ENCODE measurements around the gene PLCB1.

PLCB1 gene

DNA sequence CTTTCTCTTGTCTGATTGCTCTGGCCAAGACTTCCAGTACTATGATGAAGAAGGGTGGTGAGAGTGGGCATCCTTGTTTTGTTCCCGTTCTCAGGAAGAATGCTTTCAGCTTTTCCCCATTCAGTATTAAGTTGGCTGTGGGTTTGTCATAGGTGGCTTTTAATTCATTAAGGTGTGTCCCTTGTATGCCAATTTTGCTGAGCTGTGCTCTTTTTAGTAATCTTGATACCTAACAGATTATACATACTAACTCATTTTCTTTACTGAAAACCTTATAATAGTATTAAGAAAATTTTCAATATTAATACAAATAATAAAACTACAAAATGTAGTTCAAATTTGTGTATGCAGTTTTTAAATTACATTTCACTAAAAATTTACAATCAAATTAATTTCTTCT, 557.3 kb downstream of the PLCB1 start:
- DNase-seq = no peak

GRCh38 chr20:8690074-8690473, 558.0 kb downstream of the PLCB1 start:
- no peak for DNase-seq

DNA sequence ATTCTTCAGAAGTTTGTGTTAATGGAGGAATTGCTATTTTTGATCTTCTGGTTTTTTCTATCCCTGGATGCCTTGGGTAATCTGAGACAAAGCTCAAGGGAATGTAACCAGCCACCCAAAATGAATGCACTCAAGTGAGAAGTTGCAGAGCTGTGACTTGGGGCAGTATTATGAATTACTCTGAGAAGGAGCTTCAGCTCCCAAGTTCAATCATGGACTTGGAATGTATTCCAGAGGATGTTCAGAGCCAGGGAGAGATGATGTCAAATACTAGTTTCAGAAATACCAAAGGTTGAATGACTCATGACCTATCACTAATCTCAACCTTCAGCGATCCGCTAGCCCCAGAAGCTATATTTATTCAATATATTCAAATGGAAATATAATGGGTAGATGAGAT, 561.6 kb downstream of the PLCB1 start:
- no peak for DNase-seq

DNA sequence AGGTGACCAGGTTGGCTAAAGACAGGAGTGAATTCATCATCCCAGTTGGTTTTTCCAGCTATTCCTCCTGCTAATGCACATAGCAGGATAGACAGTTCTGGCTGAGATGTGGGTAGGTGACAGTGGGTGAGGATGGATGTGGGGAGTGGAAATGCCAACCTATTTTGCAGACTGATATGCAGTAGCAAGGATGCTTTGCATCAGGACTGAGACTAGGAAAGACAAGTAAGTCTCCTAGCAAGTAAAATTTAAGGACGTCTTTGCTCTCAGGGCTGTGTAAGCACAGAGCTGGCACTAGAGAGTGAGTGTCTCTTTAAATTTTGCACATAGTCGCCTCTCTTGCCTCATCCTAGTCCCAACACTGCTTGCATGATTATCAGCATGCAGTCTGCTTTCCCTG, 568.7 kb downstream of the PLCB1 start:
- DNase-seq = no peak

DNA sequence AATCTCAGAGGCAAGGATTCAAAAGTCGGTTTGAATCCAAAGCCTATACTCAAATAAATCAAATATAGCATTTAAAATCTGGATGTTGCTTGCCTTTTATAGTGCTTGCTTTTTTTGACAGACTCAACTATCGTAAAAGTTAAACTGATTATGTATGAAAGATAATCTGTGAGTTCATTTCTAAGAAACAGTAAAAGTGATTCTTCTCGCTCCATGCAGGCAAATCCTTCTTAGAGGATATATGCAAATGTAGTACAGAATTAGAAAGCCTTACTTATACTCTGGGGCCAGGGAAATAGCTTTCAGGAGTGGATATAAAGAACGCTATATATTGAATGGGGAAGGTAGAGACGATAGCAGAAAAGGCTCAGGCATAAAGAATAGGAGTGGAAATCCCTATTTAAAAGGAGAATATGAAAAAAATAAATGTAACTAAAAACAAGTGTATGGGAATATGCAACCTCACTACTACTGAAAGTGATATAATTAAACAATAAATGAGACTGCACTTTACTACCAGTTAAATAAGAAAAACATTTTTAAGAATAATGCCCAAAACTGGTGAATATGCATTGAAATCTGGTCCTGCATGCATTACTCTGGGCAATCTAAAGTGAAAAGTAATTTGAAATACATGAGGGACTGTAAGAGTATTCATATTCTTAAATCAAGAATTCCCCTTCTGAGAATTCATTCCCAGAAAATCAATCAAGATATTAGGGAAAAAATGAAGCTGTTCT, 575.1 kb downstream of the PLCB1 start:
- no peak for DNase-seq

- no peak for DNase-seq
These were observed 577.6 kb downstream of the PLCB1 start for GRCh38 chr20:8709627-8710026.

DNA sequence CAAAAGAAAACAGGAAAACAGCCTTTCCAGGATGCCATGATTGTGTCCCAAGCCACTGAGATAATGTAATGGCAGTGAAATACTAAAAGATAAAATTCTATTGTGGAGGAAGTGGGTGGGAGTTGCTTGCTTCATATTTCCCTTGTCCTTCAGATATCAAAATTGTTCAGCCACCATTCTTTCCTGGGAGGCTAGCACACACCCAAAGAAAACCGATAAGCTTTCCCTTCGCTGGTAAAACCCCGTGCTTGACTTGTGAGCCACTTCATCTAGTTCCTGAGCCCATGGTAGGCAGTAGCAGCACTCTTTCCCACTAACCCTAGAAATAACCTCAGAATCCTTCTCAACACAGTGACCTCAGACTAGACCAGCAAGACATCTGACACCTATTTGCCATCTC, 579.4 kb downstream of the PLCB1 start:
- DNase-seq = no peak

DNA sequence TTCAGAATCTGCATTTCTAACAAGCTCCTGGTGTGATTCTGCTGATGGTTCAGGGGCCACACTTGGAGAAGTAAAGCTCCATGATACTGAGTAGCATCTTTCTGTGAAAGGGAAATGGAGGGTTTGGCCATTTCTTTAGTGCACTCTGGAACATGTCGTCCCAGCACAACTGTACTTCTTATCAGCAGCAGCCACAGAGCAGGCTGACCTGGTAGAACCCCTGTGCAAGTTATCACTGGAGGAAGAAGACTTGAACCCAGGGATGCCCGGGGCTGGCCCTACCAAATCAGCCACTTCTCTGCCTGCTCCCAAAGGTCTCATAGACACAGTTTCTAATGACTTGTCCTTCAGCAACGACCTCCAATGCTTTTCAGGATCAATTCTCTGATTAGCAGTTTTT, 582.1 kb downstream of the PLCB1 start:
- DNase-seq = no peak

GRCh38 chr20:8718279-8718678, 586.2 kb downstream of the PLCB1 start:
- DNase-seq = no peak

DNA sequence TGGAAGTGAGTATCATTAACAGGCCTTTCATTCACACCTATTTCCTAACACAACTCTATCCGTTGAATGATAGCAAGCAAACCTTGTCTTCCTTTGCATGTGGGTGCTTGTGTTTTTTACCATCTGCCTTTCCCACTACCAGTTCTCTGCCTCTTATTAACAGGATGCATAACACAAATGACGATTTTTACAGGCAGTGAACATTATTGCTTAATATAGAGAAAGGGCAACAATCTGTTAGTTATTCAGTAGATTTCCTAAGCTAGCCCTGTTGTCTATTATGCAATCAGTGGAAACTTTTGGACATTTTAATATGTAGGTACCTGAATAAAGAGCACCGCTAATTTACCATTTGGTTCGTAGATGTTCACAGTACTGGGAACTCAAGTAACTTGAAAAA, 588.0 kb downstream of the PLCB1 start:
- no peak for DNase-seq

DNA sequence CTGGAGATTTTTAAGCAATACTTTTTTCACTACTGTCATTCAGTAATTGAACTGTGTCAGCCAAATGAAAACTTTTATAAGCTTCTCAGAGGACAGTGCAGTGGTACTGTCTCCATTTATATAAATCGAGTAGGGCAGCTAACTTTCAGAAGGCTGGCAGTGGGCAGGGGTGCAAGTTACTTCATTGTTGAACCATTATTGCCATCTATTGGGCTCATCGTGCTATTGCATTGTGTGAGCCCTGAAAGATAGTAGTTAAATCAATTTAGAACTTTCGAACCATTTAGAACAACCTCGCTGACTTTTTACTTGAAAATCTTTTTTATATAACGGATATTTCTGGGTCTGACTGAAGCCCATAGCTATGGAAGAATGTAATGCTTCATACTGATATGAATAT, 589.0 kb downstream of the PLCB1 start:
- DNase-seq = no peak

DNA sequence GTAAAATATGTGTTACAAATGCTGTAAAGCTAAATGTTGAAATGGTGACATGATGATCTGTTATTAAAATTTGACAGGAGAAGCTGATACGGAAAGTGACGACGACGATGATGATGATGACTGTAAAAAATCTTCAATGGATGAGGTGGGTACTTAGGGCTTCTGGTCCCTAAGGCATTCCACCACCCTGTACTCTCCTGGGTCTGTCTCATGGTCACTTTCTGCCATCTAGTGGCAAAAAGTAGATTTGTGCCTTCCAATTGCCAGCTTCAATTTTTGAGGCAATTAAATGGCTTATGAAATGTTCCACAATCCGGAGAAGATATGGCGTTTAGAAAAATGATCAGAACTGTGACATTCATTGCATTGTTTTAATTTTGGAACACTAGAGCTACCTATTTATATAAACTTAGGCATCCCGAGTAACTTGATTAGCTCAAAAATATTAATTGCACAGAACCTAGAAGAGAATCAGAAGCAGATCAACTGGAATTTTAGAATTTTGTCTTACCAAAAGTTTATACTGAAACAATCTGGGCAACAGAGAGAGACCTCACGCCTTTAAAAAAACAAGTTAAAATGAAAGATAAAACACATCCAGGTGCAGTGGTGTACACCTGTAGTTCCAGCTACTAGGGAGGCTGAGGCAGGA, 590.3 kb downstream of the PLCB1 start:
- DNase-seq = no peak

GRCh38 chr20:8723296-8723695, 591.2 kb downstream of the PLCB1 start:
- DNase-seq = no peak

DNA sequence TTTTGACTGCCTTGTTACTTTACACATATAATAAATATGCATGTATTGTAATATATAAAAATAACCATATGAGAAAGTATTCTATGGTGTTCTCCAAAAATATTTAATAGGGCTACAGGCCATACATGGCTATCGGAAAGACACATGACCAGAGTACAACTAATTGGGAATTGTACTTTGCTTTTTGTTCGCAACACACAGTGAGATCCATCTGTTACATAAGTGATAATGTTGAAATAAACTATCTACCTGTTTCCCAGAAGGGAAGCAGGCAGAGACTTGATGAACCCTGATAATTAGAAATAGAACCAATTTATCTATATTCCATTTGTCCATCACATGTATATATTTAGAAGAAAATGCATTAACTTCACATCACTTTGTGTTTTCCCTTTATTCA, 592.8 kb downstream of the PLCB1 start:
- DNase-seq = no peak

DNA sequence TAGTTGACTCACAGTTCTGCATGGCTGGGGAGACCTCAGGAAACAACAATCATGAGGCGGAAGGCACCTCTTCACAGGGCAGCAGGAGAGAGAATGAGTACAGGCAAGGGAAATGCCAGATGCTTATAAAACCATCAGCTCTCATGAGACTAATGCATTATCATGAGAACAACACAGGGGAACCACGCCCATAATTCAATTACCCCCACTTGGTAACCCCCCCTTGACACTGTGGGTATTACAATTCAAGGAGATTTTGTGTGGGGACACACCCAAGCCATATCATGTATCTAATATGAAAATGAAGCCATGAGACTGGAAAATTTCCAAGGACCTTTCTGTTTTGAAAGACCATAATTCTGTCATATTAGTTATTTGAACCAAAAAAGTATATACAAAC, 594.4 kb downstream of the PLCB1 start:
- DNase-seq = no peak

GRCh38 chr20:8735014-8735413, 602.9 kb downstream of the PLCB1 start:
- DNase-seq = no peak

GRCh38 chr20:8735674-8736073, 603.6 kb downstream of the PLCB1 start:
- DNase-seq = no peak

GRCh38 chr20:8740265-8740664, 608.2 kb downstream of the PLCB1 start:
- DNase-seq = no peak

DNA sequence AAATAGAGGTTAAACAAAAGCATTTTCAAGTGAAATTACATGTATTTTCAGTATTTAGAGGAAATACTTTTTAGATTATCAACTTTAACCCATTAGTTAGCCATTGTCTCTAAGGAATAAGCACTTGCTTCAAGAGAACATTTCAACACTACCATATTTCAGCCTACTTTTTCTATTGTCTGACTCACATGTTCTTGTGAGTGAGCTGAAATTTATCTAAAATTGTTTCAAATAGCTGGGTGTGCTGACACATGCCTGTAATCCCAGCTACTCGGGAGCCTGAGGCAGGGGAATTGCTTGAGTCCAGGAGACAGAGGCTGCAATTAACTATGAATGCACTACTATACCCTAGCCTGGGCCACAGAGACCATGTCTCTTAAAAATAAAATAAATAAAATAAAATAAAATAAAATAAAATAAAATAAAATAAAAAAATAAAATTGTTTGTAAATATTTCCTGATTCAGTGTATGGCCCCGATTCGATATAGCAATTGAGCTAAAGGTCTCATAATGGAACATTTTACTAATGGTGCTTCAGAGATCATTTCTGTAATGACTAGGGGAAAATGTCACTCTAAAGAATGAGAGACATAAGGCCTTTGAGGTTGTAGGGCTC, 612.3 kb downstream of the PLCB1 start:
- DNase-seq = no peak

- DNase-seq = no peak
These were observed 617.0 kb downstream of the PLCB1 start for GRCh38 chr20:8749101-8749500.

DNA sequence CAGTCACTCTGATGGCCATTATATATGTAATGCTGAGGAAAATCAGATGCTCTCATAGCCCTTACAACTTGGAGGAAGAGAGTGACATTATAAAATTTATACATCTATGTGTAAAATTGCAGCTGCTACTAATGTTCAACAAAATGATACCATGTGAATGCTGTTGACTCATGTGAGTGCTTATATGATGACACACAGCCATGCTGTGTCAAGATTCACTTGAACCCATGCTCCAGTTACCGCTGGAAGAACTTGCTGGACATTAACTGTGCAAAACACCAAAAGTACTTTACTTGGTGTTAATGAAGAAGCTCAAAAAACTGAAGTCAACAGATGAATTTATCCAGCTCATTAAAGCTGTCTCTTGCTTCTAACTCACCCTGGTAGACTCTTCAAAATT, 617.9 kb downstream of the PLCB1 start:
- DNase-seq = no peak

DNA sequence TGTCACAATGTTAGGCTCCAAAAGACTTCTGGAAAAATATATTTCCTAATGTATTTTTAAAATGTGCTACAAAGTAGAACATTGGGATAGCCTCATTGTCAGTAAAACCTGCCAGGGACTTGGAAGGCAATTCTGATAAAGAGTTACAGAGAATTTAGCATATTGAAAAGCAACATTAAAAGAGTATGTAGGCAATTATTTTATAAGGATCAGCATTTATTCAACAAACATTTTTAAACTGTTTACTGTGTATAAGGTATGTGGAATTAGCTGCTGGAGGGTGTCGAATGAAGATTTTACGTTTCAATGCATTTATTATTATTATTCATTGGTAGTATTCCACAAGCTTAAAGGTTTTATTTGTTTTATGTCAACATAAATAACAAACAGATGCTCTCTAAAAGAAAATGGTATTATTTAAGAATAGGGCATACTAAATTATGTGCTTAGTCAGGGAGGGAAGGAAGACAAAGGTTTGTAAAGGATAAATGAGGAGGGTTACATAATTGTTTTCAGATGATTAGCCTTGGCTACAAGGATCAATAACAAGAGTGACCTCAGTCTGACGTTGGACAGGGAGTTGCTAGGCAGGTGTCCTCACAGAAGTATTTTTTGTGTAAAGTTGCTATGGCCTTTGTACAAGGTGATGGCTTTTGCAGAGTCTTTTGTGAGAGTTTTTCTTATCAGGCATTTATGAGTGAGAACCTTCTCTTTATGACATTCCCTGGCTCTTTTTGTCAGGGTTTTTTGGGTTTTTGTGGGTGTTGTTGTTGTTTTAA, 623.5 kb downstream of the PLCB1 start:
- no peak for DNase-seq

- no peak for DNase-seq
These were observed 624.3 kb downstream of the PLCB1 start for GRCh38 chr20:8756410-8756809.

GRCh38 chr20:8757146-8757545, 625.1 kb downstream of the PLCB1 start:
- DNase-seq = no peak

Data from SIG-M5 (cell line).